ENCODE data around the gene ATP2B1.

Gene ATP2B1

DNA sequence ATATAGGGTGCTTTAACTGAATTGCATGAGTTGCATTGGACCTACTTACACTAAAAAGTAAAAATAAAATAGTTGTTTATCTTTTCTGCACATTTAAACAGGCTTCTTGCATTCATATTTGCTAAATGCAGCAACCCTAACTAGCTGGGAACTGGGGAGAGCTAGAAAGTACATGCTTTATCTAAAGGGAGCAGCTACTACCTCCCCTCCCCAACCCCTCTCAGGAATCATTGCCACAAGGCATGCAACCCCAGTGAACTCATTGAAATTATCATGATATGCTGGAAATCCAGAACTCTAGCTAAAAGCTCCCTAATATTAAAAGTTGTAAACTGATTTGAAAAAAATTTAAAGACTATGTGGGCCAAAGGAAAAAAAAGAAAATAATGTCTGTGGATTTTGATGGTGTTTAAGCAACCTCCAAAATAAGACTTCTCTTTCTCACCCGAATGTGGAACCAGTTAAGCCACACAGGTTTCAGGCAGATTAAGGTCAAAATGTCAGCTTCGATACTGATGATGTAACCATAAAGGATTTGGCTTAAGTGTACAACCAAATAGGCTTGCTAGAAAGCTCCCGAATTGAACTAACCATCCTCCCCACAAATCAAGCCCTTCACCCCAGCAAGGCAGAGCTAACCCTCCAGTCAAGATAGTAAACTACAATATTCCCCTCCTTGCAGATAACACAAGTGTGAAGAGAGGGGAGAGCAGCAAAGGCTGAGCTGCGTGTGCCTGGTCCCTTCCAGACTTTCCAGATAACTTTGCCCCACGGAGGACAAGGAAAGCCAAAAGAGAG, 169.0 kb downstream of the ATP2B1 start:
- no peak for DNase-seq (ENCODE audit: low spot score)

DNA sequence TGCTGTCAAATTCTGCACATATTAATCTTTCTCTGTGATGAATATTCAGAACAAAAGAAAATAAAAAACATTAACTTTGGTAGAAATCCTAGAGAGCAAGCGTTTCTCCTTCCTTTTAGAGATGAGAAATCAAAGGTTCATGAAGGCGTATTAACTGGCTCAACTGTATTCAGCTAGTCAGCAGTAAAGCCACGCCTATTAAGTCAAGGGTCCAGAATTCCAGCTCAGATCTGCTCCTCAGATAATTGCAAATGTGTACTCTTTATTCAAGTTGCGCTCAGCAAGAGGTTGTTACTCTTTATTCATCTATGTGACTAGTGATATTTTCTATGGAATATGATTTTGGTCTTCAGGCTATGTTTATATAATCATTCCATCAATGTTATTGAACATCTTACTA, 169.7 kb downstream of the ATP2B1 start:
- DNase-seq (ENCODE audit: low spot score), result no peak

All from HuH-7.5 (cell line).